SK-N-SH (cell line): ENCODE results near the gene UBE2K. TPM values are rescaled to one million over a fixed set of nuclear protein-coding genes. Genes with fewer than 3 reads are reported as not detected.
"Not testable (repeated sequence)": the region's sequence is repeated elsewhere in the genome, so short reads cannot be mapped to it uniquely, and the experiment has no call there.

Experiments used
- CTCF ChIA-PET: fragments of 300-600, 350-600 bp; formaldehyde crosslinking; extraction: SDS; loops from one replicate; lab custom pipeline; 2021; lab: Yijun Ruan, JAX
- POLR2A ChIA-PET: fragments of 350-600 bp; sonication (Branson Sonifier 250); formaldehyde crosslinking; extraction: SDS; loops from one replicate; lab custom pipeline; 2020; ENCODE audit warnings: antibody characterized with exemption, inconsistent platforms; lab: Yijun Ruan, JAX
- DNase-seq: peaks from one replicate; pipeline ENCODE4 v3.0.0; 2012
- H2AFZ ChIP-seq: fragments of 200-600 bp; sonication (generic); 2 replicates; pipeline ENCODE4 v1.8.1; 2016; ENCODE audit warnings: antibody characterized with exemption, mild to moderate bottlenecking, low read depth
- H3F3A ChIP-seq: fragments of 200-600 bp; sonication (generic); replicated peaks from 2 replicates; pipeline ENCODE3; 2016; ENCODE audit warnings: antibody characterized with exemption, mild to moderate bottlenecking; ENCODE audit not compliant: insufficient read depth
- H3K27ac ChIP-seq, 2 experiments: fragments of 200-500 bp in 1 of 2; fragments of 200-600 bp in 1 of 2; sonication (Bioruptor generic) in 1 of 2; sonication (generic), shearing (Covaris generic) in 1 of 2; 2 replicates each; pipeline versions ENCODE4 v1.5.1 to v1.6.1; 2014 to 2016; ENCODE audit warnings: low read depth in 2 of 2, inconsistent platforms in 1 of 2, low read length in 1 of 2, mild to moderate bottlenecking in 1 of 2, mixed read lengths in 1 of 2
- H3K27me3 ChIP-seq: fragments of 200-600 bp; sonication (generic), shearing (Covaris generic); 2 replicates; pipeline ENCODE4 v1.6.1; 2016; ENCODE audit warnings: mixed run types; ENCODE audit not compliant: insufficient read depth
- H3K36me3 ChIP-seq, 2 experiments: fragments of 200-500 bp in 1 of 2; fragments of 200-600 bp in 1 of 2; sonication (Bioruptor generic) in 1 of 2; sonication (generic) in 1 of 2; replicated peaks in 1 of 2; 2 replicates each; pipeline versions ENCODE3 to v1.5.1; 2014 to 2016; ENCODE audit warnings: low read length in 1 of 2, mild to moderate bottlenecking in 1 of 2; ENCODE audit not compliant: insufficient read depth in 2 of 2, control insufficient read depth in 1 of 2
- H3K4me1 ChIP-seq, 2 experiments: fragments of 200-500 bp in 1 of 2; fragments of 200-600 bp in 1 of 2; sonication (Bioruptor generic) in 1 of 2; sonication (generic), shearing (Covaris generic) in 1 of 2; 2 replicates each; pipeline versions ENCODE4 v1.5.1 to v1.6.1; 2014 to 2016; ENCODE audit warnings: low read depth in 1 of 2, low read length in 1 of 2, mixed run types in 1 of 2; ENCODE audit not compliant: insufficient read depth in 2 of 2, control insufficient read depth in 1 of 2
- H3K4me2 ChIP-seq: fragments of 200-600 bp; sonication (generic), shearing (Covaris generic); 2 replicates; pipeline ENCODE4 v1.6.1; 2017; ENCODE audit warnings: mixed run types
- H3K4me3 ChIP-seq, 2 experiments: fragments of 200-500 bp in 1 of 2; fragments of 200-600 bp in 1 of 2; sonication (Bioruptor generic) in 1 of 2; sonication (generic), shearing (Covaris generic) in 1 of 2; 2 replicates each; pipeline versions ENCODE4 v1.5.1 to v1.8.1; 2014 to 2016; ENCODE audit warnings: low read depth in 2 of 2, inconsistent platforms in 1 of 2, low read length in 1 of 2, mild to moderate bottlenecking in 1 of 2, mixed read lengths in 1 of 2, moderate library complexity in 1 of 2
- H3K79me2 ChIP-seq: fragments of 200-600 bp; sonication (generic); 2 replicates; pipeline ENCODE4 v1.8.1; 2017; ENCODE audit warnings: mild to moderate bottlenecking; ENCODE audit not compliant: insufficient read depth
- H3K9ac ChIP-seq: fragments of 200-600 bp; sonication (generic); 2 replicates; pipeline ENCODE4 v1.6.1; 2017; ENCODE audit warnings: mixed run types
- H3K9me2 ChIP-seq: fragments of 200-600 bp; sonication (generic); 2 replicates; pipeline ENCODE4 v1.6.1; 2017; ENCODE audit warnings: mixed run types
- H3K9me3 ChIP-seq: fragments of 200-600 bp; sonication (generic); 2 replicates; pipeline ENCODE4 v1.6.1; 2017; ENCODE audit warnings: mixed run types, mild to moderate bottlenecking, moderate library complexity
- H4K20me1 ChIP-seq: fragments of 200-600 bp; sonication (generic); 2 replicates; pipeline ENCODE4 v1.6.1; 2017; ENCODE audit warnings: mild to moderate bottlenecking, mixed run types; ENCODE audit not compliant: insufficient read depth
- EP300 ChIP-seq, 2 experiments: IDR thresholded peaks; 2 replicates each; pipeline versions ENCODE4 v1.4.0 to v1.6.1; 2012; ENCODE audit warnings: borderline replicate concordance in 1 of 2, low read depth in 1 of 2, low read length in 1 of 2
- EZH2phosphoT487 ChIP-seq: fragments of 200-600 bp; sonication (generic); IDR thresholded peaks from 2 replicates; pipeline ENCODE4 v1.6.1; 2017; ENCODE audit warnings: low read depth, mixed run types, mild to moderate bottlenecking, antibody characterized with exemption, moderate library complexity, borderline replicate concordance
- FOSL2 ChIP-seq: IDR thresholded peaks from 2 replicates; pipeline ENCODE4 v1.4.0; 2012; ENCODE audit warnings: low read depth, mild to moderate bottlenecking, moderate library complexity, borderline replicate concordance
- FOXJ3 ChIP-seq: sonication (generic); formaldehyde crosslinking; IDR thresholded peaks from 2 replicates; pipeline ENCODE4 v1.5.1; 2020; ENCODE audit warnings: mild to moderate bottlenecking, missing genetic modification reagents
- GABPA ChIP-seq: IDR thresholded peaks from 2 replicates; pipeline ENCODE4 v1.4.0; 2012; ENCODE audit warnings: low read depth, mild to moderate bottlenecking
- SIN3A ChIP-seq: IDR thresholded peaks from 2 replicates; pipeline ENCODE4 v1.6.1; 2012; ENCODE audit warnings: low read depth, mild to moderate bottlenecking, low read length, moderate library complexity, borderline replicate concordance
- TEAD4 ChIP-seq: IDR thresholded peaks from 2 replicates; pipeline ENCODE4 v1.4.0; 2012; ENCODE audit warnings: mild to moderate bottlenecking, borderline replicate concordance; ENCODE audit not compliant: insufficient read depth
- WGBS: methylation state at CpG from one replicate; pipeline ENCODE4 v1.1.6; 2017; ENCODE audit warnings: low lambda C conversion rate; 5-methylcytosine and 5-hydroxymethylcytosine counted together
- polyA plus RNA-seq, 3 experiments: library from polyadenylated mRNA; depleted of rRNA; stranded (reverse); fragments of >200 nt; gene quantifications; 2 replicates each; pipeline ENCODE4 v1.2.3, GENCODE V29; 2012

The UBE2K gene
- polyA plus RNA-seq, 1 of the 3 experiments (the other 2 are of a cell fraction), result 102 TPM

GRCh38 chr4:39655211-39655610 lies 42.7 kb upstream of the UBE2K start:
- CTCF ChIA-PET, result no interaction called here
- H3K27me3 ChIP-seq, result no peaks in the 10 kb centered on the region
- no peaks in the 10 kb centered on the region for H3K4me1 ChIP-seq
- DNase-seq, result no peak
- TF ChIP-seq SIN3A (no peak), EP300 (IDR thresholded peaks at IDR 0.05; ENCODE audit: borderline replicate concordance in 1 of 2, low read depth in 1 of 2, low read length in 1 of 2) (no peak)
- TF ChIP-seq, all 33 proteins: peak for 0
- H3K79me2 ChIP-seq, result no peaks in the 10 kb centered on the region
- no peaks in the 10 kb centered on the region for H3K9me2 ChIP-seq
- H4K20me1 ChIP-seq, result no peaks in the 10 kb centered on the region
- H3K27ac ChIP-seq, result no peak overlapping the region
- H2AFZ ChIP-seq, result no peak overlapping the region
- H3F3A ChIP-seq, result peaks cover under 1% of the 10 kb centered on the region
- H3K4me3 ChIP-seq, result no peak overlapping the region
- H3K9ac ChIP-seq, result no peak overlapping the region
- H3K36me3 ChIP-seq, result no peaks in the 10 kb centered on the region
- no peak overlapping the region for H3K4me2 ChIP-seq
- no peaks in the 10 kb centered on the region for H3K9me3 ChIP-seq
- POLR2A ChIA-PET, result no interaction called here

GRCh38 chr4:39655876-39656275 lies 42.1 kb upstream of the UBE2K start:
- Histone ChIP-seq H4K20me1 (no peaks in the 10 kb centered on the region), H3K4me3 (no peak overlapping the region), H3K79me2 (no peaks in the 10 kb centered on the region), H3K9ac (no peak overlapping the region), H3K9me3 (no peaks in the 10 kb centered on the region), H3K4me1 (no peaks in the 10 kb centered on the region), H3K36me3 (no peaks in the 10 kb centered on the region), H3K27me3 (no peaks in the 10 kb centered on the region), H3F3A (peaks cover 5% of the 10 kb centered on the region), H3K9me2 (no peaks in the 10 kb centered on the region), H3K27ac (no peak overlapping the region), H3K4me2 (no peak overlapping the region), H2AFZ (no peak overlapping the region)
- WGBS, result 86% methylated on average over 3 of the region's 3 CpGs
- ChIA-PET CTCF (interaction anchor here (1.6 kb wide), 1 partner anchor 186 kb away, joined by 3 read pairs; no protein-coding TSS in a partner anchor), POLR2A (no interaction called here)
- no peak for DNase-seq
- TF ChIP-seq TEAD4, result no peak
- TF ChIP-seq EZH2phosphoT487, result no peak
- TF ChIP-seq GABPA, result no peak
- TF ChIP-seq FOXJ3 (CRISPR knock-in tag), result no peak
- TF ChIP-seq FOSL2, result no peak

GRCh38 chr4:39656638-39657037 lies 41.3 kb upstream of the UBE2K start:
- DNase-seq, POLR2A ChIA-PET, H4K20me1 ChIP-seq, H3K79me2 ChIP-seq, H3K9ac ChIP-seq, H3K4me1 ChIP-seq, H3F3A ChIP-seq, H3K9me2 ChIP-seq, H3K36me3 ChIP-seq, H3K9me3 ChIP-seq, H3K4me2 ChIP-seq, H3K27me3 ChIP-seq, H2AFZ ChIP-seq, H3K27ac ChIP-seq, H3K4me3 ChIP-seq: not testable (repeated sequence)
- WGBS, result 97% methylated on average over 4 of the region's 5 CpGs
- CTCF ChIA-PET, result interaction anchor here (1.6 kb wide), 1 partner anchor 187 kb away, joined by 3 read pairs; no protein-coding TSS in a partner anchor
